ENCODE measurements around the gene ZNF446. TPM values are rescaled to one million over a fixed set of nuclear protein-coding genes. Genes with fewer than 3 reads are reported as not detected.
"Not testable (repeated sequence)": the region's sequence is repeated elsewhere in the genome, so short reads cannot be mapped to it uniquely, and the experiment has no call there.

The ZNF446 gene
- total RNA-seq, 1 experiment from 2014 or later, result 5.1 TPM

GRCh38 chr19:58476498-58477015 lies 405 bp downstream of the ZNF446 start:
- peak overlapping the region; percentile 63 for H3K27ac ChIP-seq
- peaks cover 24% of the 10 kb centered on the region for H3K36me3 ChIP-seq
- H3K27me3 ChIP-seq (replicated peaks), result no peaks in the 10 kb centered on the region
- H3K4me1 ChIP-seq (replicated peaks), result peaks cover 30% of the 10 kb centered on the region
- no peaks in the 10 kb centered on the region for H3K9me3 ChIP-seq (replicated peaks)
- no peak for DNase-seq (ENCODE audit: low read depth in 1 of 2, low spot score in 2 of 2)
- H3K4me3 ChIP-seq, result peak overlapping the region; percentile 50

- Histone ChIP-seq H3K4me3 (no peak overlapping the region), H3K36me3 (peaks cover 18% of the 10 kb centered on the region), H3K27ac (no peak overlapping the region), H3K27me3 (replicated peaks) (no peaks in the 10 kb centered on the region), H3K4me1 (replicated peaks) (peaks cover 30% of the 10 kb centered on the region), H3K9me3 (replicated peaks) (no peaks in the 10 kb centered on the region)
- no peak for DNase-seq (ENCODE audit: low read depth in 1 of 2, low spot score in 2 of 2)
These were observed 978 bp downstream of the ZNF446 start for GRCh38 chr19:58477130-58477529.

GRCh38 chr19:58477871-58478270 lies 1.7 kb downstream of the ZNF446 start:
- H3K4me1 ChIP-seq (replicated peaks), result peaks cover 30% of the 10 kb centered on the region

GRCh38 chr19:58479303-58479702 lies 3.2 kb downstream of the ZNF446 start:
- H3K9me3 ChIP-seq (replicated peaks), result no peaks in the 10 kb centered on the region
- H3K36me3 ChIP-seq, result no peaks in the 10 kb centered on the region; the same call in 1 of the 2 replicates
- no peaks in the 10 kb centered on the region for H3K27me3 ChIP-seq (replicated peaks)
- H3K4me1 ChIP-seq (replicated peaks), result peaks cover 24% of the 10 kb centered on the region
- no peak for DNase-seq (ENCODE audit: low read depth in 1 of 2, low spot score in 2 of 2)
- H3K27ac ChIP-seq, result no peak overlapping the region
- no peak overlapping the region for H3K4me3 ChIP-seq

More at GRCh38 chr19:58477871-58478270, 1.7 kb downstream of the ZNF446 start:
- Histone ChIP-seq H3K9me3 (replicated peaks) (no peaks in the 10 kb centered on the region), H3K36me3 (peaks cover 10% of the 10 kb centered on the region), H3K27ac (no peak overlapping the region), H3K4me3 (no peak overlapping the region), H3K27me3 (replicated peaks) (no peaks in the 10 kb centered on the region)
- no peak for DNase-seq (ENCODE audit: low read depth in 1 of 2, low spot score in 2 of 2)

- no peak for DNase-seq (ENCODE audit: low read depth in 1 of 2, low spot score in 2 of 2)
- H3K27ac ChIP-seq, result no peak overlapping the region
- H3K9me3 ChIP-seq (replicated peaks), result no peaks in the 10 kb centered on the region
- no peaks in the 10 kb centered on the region for H3K36me3 ChIP-seq
- peaks cover 18% of the 10 kb centered on the region for H3K4me1 ChIP-seq (replicated peaks)
- H3K27me3 ChIP-seq (replicated peaks), result no peaks in the 10 kb centered on the region
- H3K4me3 ChIP-seq, result no peak overlapping the region
These were observed 3.8 kb downstream of the ZNF446 start for GRCh38 chr19:58479736-58480480.

- Histone ChIP-seq H3K9me3 (replicated peaks) (no peaks in the 10 kb centered on the region), H3K27me3 (replicated peaks) (no peaks in the 10 kb centered on the region), H3K27ac (no peak overlapping the region), H3K4me1 (replicated peaks) (peaks cover 13% of the 10 kb centered on the region), H3K36me3 (no peaks in the 10 kb centered on the region), H3K4me3 (no peak overlapping the region)
- no peak for DNase-seq (ENCODE audit: low read depth in 1 of 2, low spot score in 2 of 2)
These were observed 4.3 kb downstream of the ZNF446 start for GRCh38 chr19:58480481-58480830.

GRCh38 chr19:58480831-58481230 lies 4.7 kb downstream of the ZNF446 start:
- Histone ChIP-seq H3K9me3 (replicated peaks) (no peaks in the 10 kb centered on the region), H3K36me3 (no peaks in the 10 kb centered on the region)

GRCh38 chr19:58482372-58482771 lies 6.2 kb downstream of the ZNF446 start:
- no peaks in the 10 kb centered on the region for H3K4me1 ChIP-seq (replicated peaks)
- no peak overlapping the region for H3K27ac ChIP-seq
- H3K9me3 ChIP-seq (replicated peaks), result no peaks in the 10 kb centered on the region
- H3K36me3 ChIP-seq, result no peaks in the 10 kb centered on the region
- no peak overlapping the region for H3K4me3 ChIP-seq
- no peak for DNase-seq (ENCODE audit: low read depth in 1 of 2, low spot score in 2 of 2)
- no peaks in the 10 kb centered on the region for H3K27me3 ChIP-seq (replicated peaks)

More at GRCh38 chr19:58480831-58481230, 4.7 kb downstream of the ZNF446 start:
- DNase-seq (ENCODE audit: low read depth in 1 of 2, low spot score in 2 of 2), result no peak
- Histone ChIP-seq H3K4me3 (no peak overlapping the region), H3K27ac (no peak overlapping the region), H3K4me1 (replicated peaks) (peaks cover 10% of the 10 kb centered on the region), H3K27me3 (replicated peaks) (no peaks in the 10 kb centered on the region)

- no peaks in the 10 kb centered on the region for H3K27me3 ChIP-seq (replicated peaks)
- H3K4me3 ChIP-seq, result no peak overlapping the region
- H3K36me3 ChIP-seq, result no peaks in the 10 kb centered on the region
- H3K27ac ChIP-seq, result no peak overlapping the region
- DNase-seq (ENCODE audit: low read depth in 1 of 2, low spot score in 2 of 2), result no peak
- no peaks in the 10 kb centered on the region for H3K4me1 ChIP-seq (replicated peaks)
- H3K9me3 ChIP-seq (replicated peaks), result no peaks in the 10 kb centered on the region
These were observed 7.6 kb downstream of the ZNF446 start for GRCh38 chr19:58483776-58484175.

GRCh38 chr19:58484349-58484748 lies 8.2 kb downstream of the ZNF446 start:
- DNase-seq (ENCODE audit: low read depth in 1 of 2, low spot score in 2 of 2); H3K27me3 ChIP-seq (replicated peaks); H3K9me3 ChIP-seq (replicated peaks); H3K4me1 ChIP-seq (replicated peaks); H3K36me3 ChIP-seq; H3K4me3 ChIP-seq; H3K27ac ChIP-seq: not testable (repeated sequence)

GRCh38 chr19:58491393-58491792 lies 15.2 kb downstream of the ZNF446 start:
- H3K9me3 ChIP-seq (replicated peaks), result no peaks in the 10 kb centered on the region
- no peaks in the 10 kb centered on the region for H3K4me1 ChIP-seq (replicated peaks)
- H3K27me3 ChIP-seq (replicated peaks), result no peaks in the 10 kb centered on the region
- no peak for DNase-seq (ENCODE audit: low read depth in 1 of 2, low spot score in 2 of 2)
- no peaks in the 10 kb centered on the region for H3K36me3 ChIP-seq
- H3K27ac ChIP-seq, result no peak overlapping the region
- no peak overlapping the region for H3K4me3 ChIP-seq

- Histone ChIP-seq H3K36me3 (no peaks in the 10 kb centered on the region), H3K9me3 (replicated peaks) (no peaks in the 10 kb centered on the region), H3K4me1 (replicated peaks) (no peaks in the 10 kb centered on the region), H3K4me3 (no peak overlapping the region), H3K27ac (no peak overlapping the region), H3K27me3 (replicated peaks) (no peaks in the 10 kb centered on the region)
- DNase-seq (ENCODE audit: low read depth in 1 of 2, low spot score in 2 of 2), result no peak
These were observed 16.1 kb downstream of the ZNF446 start for GRCh38 chr19:58492265-58492664.

- no peak for DNase-seq (ENCODE audit: low read depth in 1 of 2, low spot score in 2 of 2)
- no peaks in the 10 kb centered on the region for H3K36me3 ChIP-seq
- H3K9me3 ChIP-seq (replicated peaks), result peaks cover 5% of the 10 kb centered on the region
- no peak overlapping the region for H3K27ac ChIP-seq
- H3K4me3 ChIP-seq, result no peak overlapping the region
- H3K27me3 ChIP-seq (replicated peaks), result no peaks in the 10 kb centered on the region
- peaks cover 7% of the 10 kb centered on the region for H3K4me1 ChIP-seq (replicated peaks)
These were observed 21.6 kb downstream of the ZNF446 start for GRCh38 chr19:58497634-58498170.

GRCh38 chr19:58498316-58499020 lies 22.3 kb downstream of the ZNF446 start:
- Histone ChIP-seq H3K27me3 (replicated peaks) (no peaks in the 10 kb centered on the region), H3K36me3 (no peaks in the 10 kb centered on the region), H3K4me1 (replicated peaks) (peaks cover 7% of the 10 kb centered on the region), H3K4me3 (no peak overlapping the region), H3K27ac (no peak overlapping the region), H3K9me3 (replicated peaks) (peaks cover 5% of the 10 kb centered on the region)
- DNase-seq (ENCODE audit: low read depth in 1 of 2, low spot score in 2 of 2), result no peak
